ENCODE results near the gene DMRT1. TPM values are rescaled to one million over a fixed set of nuclear protein-coding genes. Genes with fewer than 3 reads are reported as not detected.
"Not testable (repeated sequence)": the region's sequence is repeated elsewhere in the genome, so short reads cannot be mapped to it uniquely, and the experiment has no call there.

DMRT1 gene
- polyA plus RNA-seq, 1 donor from 2014 or later: not detected

DNA sequence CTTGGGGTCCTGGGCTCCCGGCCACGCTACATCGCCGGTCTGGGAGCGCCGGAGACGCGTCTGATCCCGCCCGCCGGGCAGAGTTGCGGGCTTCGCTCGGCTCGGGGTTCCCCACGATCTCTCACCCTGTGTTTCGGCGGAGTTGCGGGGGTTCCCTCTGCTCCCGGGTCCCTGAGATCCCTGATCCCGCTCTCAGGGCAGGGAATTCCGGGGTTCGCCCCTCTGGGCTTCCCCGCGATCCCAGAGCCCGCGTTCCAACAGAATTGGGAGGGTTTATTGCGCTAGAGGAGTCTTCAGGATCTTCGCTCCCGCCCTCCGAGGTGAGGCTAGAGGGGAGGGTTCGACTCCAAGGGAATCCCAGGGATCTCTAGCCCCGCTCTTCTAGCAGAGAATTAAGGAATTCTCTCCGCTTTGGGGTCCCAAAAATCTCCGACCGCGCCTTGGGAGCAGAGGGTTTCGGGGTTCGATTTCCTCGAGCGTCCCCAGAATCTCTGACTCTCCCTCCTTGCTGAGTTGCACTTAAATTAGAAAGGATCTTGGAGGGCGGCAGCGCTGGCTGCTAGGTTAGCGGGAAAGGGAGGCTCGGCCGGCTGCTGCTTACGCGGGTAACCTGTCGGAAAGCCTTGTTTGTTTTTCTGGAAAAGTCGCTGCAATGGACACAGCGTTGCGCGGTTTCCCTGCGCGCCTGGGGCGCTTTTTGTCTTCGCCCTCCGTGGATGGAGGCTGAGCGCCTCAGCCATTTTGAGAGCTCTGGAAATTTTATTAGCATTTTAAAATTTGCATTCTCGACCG, 1.3 kb downstream of the DMRT1 start:
- H3K27ac Mint-ChIP-seq: peak overlapping the region in 2 of 3 donors; percentile 39 to 50
- H3K4me3 Mint-ChIP-seq: no peak overlapping the region
- peaks cover 60% of the 10 kb centered on the region for H3K27me3 Mint-ChIP-seq
- no peaks in the 10 kb centered on the region for H3K36me3 Mint-ChIP-seq
- H3K4me1 Mint-ChIP-seq: peaks cover 3 to 8% (median 4%) of the 10 kb centered on the region in 3 donors
- peaks cover 0 to 6% (median 0%) of the 10 kb centered on the region in 3 donors for H3K9me3 Mint-ChIP-seq

DNA sequence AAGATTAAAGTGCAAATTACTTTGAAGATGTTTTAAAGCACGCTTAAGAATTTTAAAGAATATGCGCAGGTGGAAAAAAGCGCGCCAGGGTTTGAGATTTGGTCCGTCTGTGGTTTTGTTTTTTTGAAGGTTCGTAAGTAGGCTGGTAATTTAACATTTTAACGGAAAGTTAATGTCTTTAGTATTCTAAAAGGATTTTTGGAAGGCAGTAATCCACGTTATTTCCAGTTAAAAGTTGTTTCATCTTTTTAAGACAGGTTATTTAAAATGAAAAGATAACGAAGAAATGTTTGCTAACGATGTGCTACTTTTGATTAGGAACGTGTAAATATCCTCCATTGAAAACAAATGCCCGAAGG, 1.9 kb downstream of the DMRT1 start:
- H3K9me3 Mint-ChIP-seq: peaks cover 0 to 6% (median 0%) of the 10 kb centered on the region in 3 donors
- H3K36me3 Mint-ChIP-seq: no peaks in the 10 kb centered on the region
- peak overlapping the region in 1 of 3 donors; percentile 39 for H3K27ac Mint-ChIP-seq
- H3K27me3 Mint-ChIP-seq: peaks cover 63% of the 10 kb centered on the region
- H3K4me3 Mint-ChIP-seq: no peak overlapping the region
- H3K4me1 Mint-ChIP-seq: peaks cover 3 to 8% (median 4%) of the 10 kb centered on the region in 3 donors

DNA sequence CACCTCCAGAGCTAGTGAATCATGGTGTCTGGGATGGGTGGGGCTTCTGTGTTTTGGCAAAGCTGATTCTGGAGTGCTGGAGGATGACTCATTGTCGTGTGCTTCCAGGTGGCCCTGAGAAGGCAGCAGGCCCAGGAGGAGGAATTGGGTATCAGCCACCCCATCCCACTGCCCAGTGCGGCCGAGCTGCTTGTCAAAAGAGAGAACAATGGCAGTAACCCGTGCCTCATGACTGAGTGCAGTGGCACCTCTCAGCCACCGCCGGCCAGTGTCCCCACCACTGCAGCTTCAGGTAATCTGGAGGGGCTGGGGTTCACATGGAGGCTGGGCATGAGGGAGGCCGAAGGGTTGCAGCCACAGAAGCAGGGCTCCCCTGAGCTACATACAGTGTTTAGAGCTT, 5.4 kb downstream of the DMRT1 start:
- no peak overlapping the region for H3K27ac Mint-ChIP-seq
- H3K4me1 Mint-ChIP-seq: peaks cover 0 to 3% (median 1%) of the 10 kb centered on the region in 3 donors
- H3K36me3 Mint-ChIP-seq: no peaks in the 10 kb centered on the region
- H3K27me3 Mint-ChIP-seq: peaks cover 54% of the 10 kb centered on the region
- H3K4me3 Mint-ChIP-seq: no peak overlapping the region
- H3K9me3 Mint-ChIP-seq: peaks cover 0 to 2% (median 0%) of the 10 kb centered on the region in 3 donors

- H3K27ac Mint-ChIP-seq: no peak overlapping the region
- peaks cover 0 to 5% (median 0%) of the 10 kb centered on the region in 3 donors for H3K9me3 Mint-ChIP-seq
- H3K4me1 Mint-ChIP-seq: peaks cover 0 to 3% (median 1%) of the 10 kb centered on the region in 3 donors
- H3K27me3 Mint-ChIP-seq: peaks cover 58% of the 10 kb centered on the region
- H3K4me3 Mint-ChIP-seq: no peak overlapping the region
- no peaks in the 10 kb centered on the region for H3K36me3 Mint-ChIP-seq
Observed at GRCh38 chr9:847505-847904, 6.0 kb downstream of the DMRT1 start.

DNA sequence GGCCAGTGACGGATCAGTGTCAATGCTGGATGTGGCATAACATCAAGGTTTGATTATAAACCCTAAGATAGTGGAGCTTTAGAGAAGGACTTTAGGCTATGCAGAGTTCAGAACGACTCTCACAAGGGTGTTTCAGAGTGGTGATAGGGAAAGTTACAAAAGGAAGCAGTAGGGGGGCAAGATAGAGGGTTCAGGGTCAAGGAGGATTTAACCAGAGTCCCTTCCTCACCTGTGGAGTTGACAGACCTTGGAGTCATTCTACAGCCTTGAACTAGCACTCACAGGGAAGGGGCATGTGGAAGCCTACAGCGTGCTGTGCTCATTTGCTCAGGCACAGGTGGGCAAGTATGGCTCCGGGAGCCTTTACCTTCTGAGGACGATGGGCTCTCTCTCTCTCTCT, 7.9 kb downstream of the DMRT1 start:
- Mint-ChIP-seq H3K4me1 (no peaks in the 10 kb centered on the region), H3K36me3 (no peaks in the 10 kb centered on the region), H3K27me3 (peaks cover 45% of the 10 kb centered on the region), H3K4me3 (no peak overlapping the region), H3K9me3 (peaks cover 0 to 4% (median 0%) of the 10 kb centered on the region in 3 donors), H3K27ac (no peak overlapping the region)

- no peak overlapping the region for H3K4me3 Mint-ChIP-seq
- peaks cover 0 to 7% (median 0%) of the 10 kb centered on the region in 3 donors for H3K9me3 Mint-ChIP-seq
- no peaks in the 10 kb centered on the region for H3K36me3 Mint-ChIP-seq
- peaks cover 34% of the 10 kb centered on the region for H3K27me3 Mint-ChIP-seq
- H3K27ac Mint-ChIP-seq: no peak overlapping the region
- no peaks in the 10 kb centered on the region for H3K4me1 Mint-ChIP-seq
Observed at GRCh38 chr9:852539-852938, 11.0 kb downstream of the DMRT1 start.

- H3K36me3 Mint-ChIP-seq: no peaks in the 10 kb centered on the region
- H3K4me3 Mint-ChIP-seq: peak overlapping the region in 2 of 4 donors; percentile 67 to 70
- peaks cover 41% of the 10 kb centered on the region for H3K27me3 Mint-ChIP-seq
- peaks cover 14 to 17% (median 15%) of the 10 kb centered on the region in 3 donors for H3K4me1 Mint-ChIP-seq
- H3K27ac Mint-ChIP-seq: no peak overlapping the region
- H3K9me3 Mint-ChIP-seq: peaks cover 0 to 8% (median 0%) of the 10 kb centered on the region in 3 donors
Observed at GRCh38 chr9:859251-859650, 17.8 kb downstream of the DMRT1 start.

DNA sequence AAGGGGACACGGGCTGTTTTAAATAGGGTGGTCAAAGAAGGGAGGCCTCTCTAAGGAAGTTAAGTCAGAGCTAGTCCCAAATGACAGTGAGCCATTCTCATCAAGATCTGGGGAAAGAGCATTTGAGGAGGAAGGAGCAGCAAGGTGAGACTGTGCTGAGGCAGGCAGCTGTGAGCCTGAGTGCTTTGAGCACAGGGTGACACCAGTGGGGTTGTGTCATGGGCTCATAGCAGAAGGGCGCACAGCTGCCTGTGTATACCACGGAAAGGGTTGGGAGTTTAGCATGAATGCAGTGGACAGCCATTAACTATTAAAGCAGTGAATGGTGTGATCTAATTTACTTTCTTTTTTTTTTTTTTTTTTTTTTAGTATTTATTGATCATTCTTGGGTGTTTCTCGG, 19.2 kb downstream of the DMRT1 start:
- peaks cover 0 to 8% (median 0%) of the 10 kb centered on the region in 3 donors for H3K9me3 Mint-ChIP-seq
- H3K27ac Mint-ChIP-seq: no peak overlapping the region
- H3K4me3 Mint-ChIP-seq: peak overlapping the region in 1 of 4 donors; percentile 19
- H3K4me1 Mint-ChIP-seq: peaks cover 14 to 17% (median 15%) of the 10 kb centered on the region in 3 donors
- H3K27me3 Mint-ChIP-seq: peaks cover 37% of the 10 kb centered on the region
- H3K36me3 Mint-ChIP-seq: no peaks in the 10 kb centered on the region

DNA sequence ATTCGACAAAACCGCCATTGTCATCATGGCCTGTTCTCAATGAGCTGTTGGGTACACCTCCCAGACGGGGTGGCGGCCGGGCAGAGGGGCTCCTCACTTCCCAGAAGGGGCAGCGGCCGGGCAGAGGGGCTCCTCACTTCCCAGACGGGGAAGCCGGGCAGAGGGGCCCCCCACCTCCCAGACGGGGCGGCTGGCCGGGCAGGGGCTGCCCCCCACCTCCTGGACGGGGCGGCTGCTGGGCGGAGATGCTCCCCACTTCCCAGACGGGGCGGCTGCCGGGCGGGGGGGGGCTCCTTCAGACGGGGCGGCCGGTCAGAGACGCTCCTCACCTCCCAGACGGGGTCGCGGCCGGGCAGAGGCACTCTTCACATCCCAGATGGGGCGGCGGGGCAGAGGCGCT, 20.0 kb downstream of the DMRT1 start:
- not testable (repeated sequence) for H3K36me3 Mint-ChIP-seq, H3K27ac Mint-ChIP-seq, H3K4me3 Mint-ChIP-seq, H3K9me3 Mint-ChIP-seq
- H3K27me3 Mint-ChIP-seq: peaks cover 41% of the 10 kb centered on the region
- peaks cover 14 to 17% (median 15%) of the 10 kb centered on the region in 3 donors for H3K4me1 Mint-ChIP-seq

- H3K27ac Mint-ChIP-seq: no peak overlapping the region
- no peaks in the 10 kb centered on the region for H3K4me1 Mint-ChIP-seq
- H3K9me3 Mint-ChIP-seq: no peaks in the 10 kb centered on the region
- peaks cover 15% of the 10 kb centered on the region for H3K27me3 Mint-ChIP-seq
- no peaks in the 10 kb centered on the region for H3K36me3 Mint-ChIP-seq
- H3K4me3 Mint-ChIP-seq: peak overlapping the region in 1 of 4 donors; percentile 47
Observed at GRCh38 chr9:875119-875962, 33.8 kb downstream of the DMRT1 start.

DNA sequence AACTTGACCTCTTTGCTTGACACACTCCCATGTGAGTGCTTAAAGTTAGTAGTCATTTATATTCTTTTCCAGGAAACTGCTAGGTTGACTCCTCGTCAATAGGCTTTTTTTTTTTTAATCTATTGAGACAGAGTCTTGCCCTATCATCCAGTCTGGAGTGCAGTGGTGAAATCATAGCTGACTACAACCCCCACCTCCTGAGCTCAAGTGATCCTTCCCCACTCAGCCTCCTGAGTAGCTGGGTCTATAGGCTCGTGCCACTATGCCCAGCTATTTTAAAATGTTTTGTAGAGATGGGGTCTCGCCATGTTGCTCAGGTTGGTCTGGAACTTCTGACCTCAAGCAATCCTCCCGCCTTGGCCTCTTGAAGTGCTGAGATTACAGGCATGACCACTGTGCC, 34.9 kb downstream of the DMRT1 start:
- Mint-ChIP-seq H3K27me3 (peaks cover 19% of the 10 kb centered on the region), H3K4me1 (no peaks in the 10 kb centered on the region), H3K9me3 (no peaks in the 10 kb centered on the region), H3K27ac (no peak overlapping the region), H3K4me3 (no peak overlapping the region), H3K36me3 (no peaks in the 10 kb centered on the region)

DNA sequence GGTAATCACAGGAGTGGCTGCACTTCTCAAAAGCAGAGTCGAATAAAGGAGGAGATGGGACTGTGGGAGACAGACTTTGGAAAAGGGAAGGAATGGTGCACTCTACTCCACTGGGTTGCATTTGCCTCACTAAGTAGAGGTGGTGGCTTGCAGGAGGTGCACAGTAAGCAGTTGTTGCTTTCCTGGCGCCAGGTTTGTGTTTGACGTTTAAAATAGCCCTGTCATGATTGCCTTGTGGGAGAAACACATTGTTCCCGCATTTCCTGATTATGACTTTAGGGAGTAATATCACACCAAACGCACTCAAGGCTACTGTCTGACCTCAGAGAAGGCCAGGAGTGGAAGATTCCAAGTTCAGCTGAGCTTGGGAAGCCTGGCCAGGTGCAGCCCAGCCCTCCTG, 36.7 kb downstream of the DMRT1 start:
- Mint-ChIP-seq H3K4me1 (no peaks in the 10 kb centered on the region), H3K9me3 (peaks cover 0 to 3% (median 0%) of the 10 kb centered on the region in 3 donors), H3K27ac (no peak overlapping the region), H3K4me3 (no peak overlapping the region), H3K36me3 (peaks cover 2% of the 10 kb centered on the region), H3K27me3 (peaks cover 29% of the 10 kb centered on the region)

- no peak overlapping the region for H3K4me3 Mint-ChIP-seq
- no peaks in the 10 kb centered on the region for H3K4me1 Mint-ChIP-seq
- H3K36me3 Mint-ChIP-seq: peaks cover 2% of the 10 kb centered on the region
- H3K27me3 Mint-ChIP-seq: peaks cover 32% of the 10 kb centered on the region
- H3K9me3 Mint-ChIP-seq: peaks cover 0 to 3% (median 0%) of the 10 kb centered on the region in 3 donors
- H3K27ac Mint-ChIP-seq: no peak overlapping the region
Observed at GRCh38 chr9:880725-881124, 39.2 kb downstream of the DMRT1 start.

- Mint-ChIP-seq H3K36me3 (peaks cover 2% of the 10 kb centered on the region), H3K9me3 (peaks cover 0 to 3% (median 0%) of the 10 kb centered on the region in 3 donors), H3K27ac (no peak overlapping the region), H3K27me3 (peaks cover 30% of the 10 kb centered on the region), H3K4me1 (no peaks in the 10 kb centered on the region), H3K4me3 (no peak overlapping the region)
Observed at GRCh38 chr9:882416-882924, 41.0 kb downstream of the DMRT1 start.

DNA sequence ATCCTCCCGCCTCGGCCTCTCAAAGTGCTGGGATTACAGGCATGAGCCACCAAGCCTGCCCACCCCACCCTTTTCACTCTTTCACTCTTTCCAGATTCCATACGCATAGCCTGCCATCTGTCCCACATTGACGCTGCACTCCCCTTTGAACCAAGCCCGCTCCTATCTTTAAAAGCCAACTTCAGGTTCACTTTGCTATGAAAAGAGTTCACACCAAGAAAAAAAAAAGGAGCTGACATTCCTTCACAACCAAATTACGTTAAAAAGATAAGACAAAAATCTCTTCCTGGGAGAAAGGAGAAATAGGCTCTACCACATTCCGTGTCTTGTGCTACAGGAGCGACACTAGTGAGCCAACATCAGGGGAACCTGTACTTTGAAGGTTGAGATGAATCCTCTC, 41.5 kb downstream of the DMRT1 start:
- Mint-ChIP-seq H3K4me1 (no peaks in the 10 kb centered on the region), H3K9me3 (peaks cover 0 to 3% (median 0%) of the 10 kb centered on the region in 3 donors), H3K27me3 (peaks cover 32% of the 10 kb centered on the region), H3K27ac (no peak overlapping the region), H3K4me3 (no peak overlapping the region), H3K36me3 (peaks cover 2% of the 10 kb centered on the region)

Measured in IgD-negative memory B cell (primary cell).